B cell (primary cell): ENCODE results near the gene RANBP9.

Source experiments
- EZH2 ChIP-seq: IDR thresholded peaks from 2 replicates; pipeline ENCODE4 v1.6.1; 2012; ENCODE audit warnings: borderline replicate concordance, low read depth, mild to moderate bottlenecking, moderate library complexity, low read length; ENCODE audit not compliant: insufficient read depth, poor library complexity, severe bottlenecking
- TF ChIP-seq, protein P1 (sequence below): fragments of 200-600 bp; IDR thresholded peaks from one replicate; pipeline ENCODE4 v1.8.0; 2022; ENCODE audit warnings: antibody characterized with exemption, mild to moderate bottlenecking

DNA sequence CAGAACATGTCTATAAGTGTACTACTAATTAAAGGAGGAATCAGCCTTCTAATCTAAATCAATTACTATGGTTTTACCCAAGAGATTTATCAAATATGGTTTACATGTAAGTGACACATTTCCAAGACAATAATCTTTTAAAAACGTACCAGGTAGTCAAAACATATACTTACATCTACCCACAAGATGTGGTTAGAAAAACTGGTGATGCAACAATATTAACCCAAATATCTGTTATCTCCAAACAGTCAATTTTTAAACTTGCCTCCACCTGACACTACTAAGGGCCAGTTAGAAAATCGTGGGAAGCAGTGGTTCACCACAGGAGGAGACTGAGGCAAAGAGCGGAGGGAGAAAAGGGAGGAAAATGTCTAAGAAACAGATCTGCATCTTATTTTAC lies 68.5 kb downstream of the RANBP9 start:
- TF ChIP-seq, protein P1, sequence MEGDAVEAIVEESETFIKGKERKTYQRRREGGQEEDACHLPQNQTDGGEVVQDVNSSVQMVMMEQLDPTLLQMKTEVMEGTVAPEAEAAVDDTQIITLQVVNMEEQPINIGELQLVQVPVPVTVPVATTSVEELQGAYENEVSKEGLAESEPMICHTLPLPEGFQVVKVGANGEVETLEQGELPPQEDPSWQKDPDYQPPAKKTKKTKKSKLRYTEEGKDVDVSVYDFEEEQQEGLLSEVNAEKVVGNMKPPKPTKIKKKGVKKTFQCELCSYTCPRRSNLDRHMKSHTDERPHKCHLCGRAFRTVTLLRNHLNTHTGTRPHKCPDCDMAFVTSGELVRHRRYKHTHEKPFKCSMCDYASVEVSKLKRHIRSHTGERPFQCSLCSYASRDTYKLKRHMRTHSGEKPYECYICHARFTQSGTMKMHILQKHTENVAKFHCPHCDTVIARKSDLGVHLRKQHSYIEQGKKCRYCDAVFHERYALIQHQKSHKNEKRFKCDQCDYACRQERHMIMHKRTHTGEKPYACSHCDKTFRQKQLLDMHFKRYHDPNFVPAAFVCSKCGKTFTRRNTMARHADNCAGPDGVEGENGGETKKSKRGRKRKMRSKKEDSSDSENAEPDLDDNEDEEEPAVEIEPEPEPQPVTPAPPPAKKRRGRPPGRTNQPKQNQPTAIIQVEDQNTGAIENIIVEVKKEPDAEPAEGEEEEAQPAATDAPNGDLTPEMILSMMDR: no peak
- TF ChIP-seq EZH2: no peak
